ENCODE data around the gene PPL. TPM values are rescaled to one million over a fixed set of nuclear protein-coding genes. Genes with fewer than 3 reads are reported as not detected.

The PPL gene
- total and polyA plus RNA-seq, 2 of the 8 experiments (the other 6 are each of a cell fraction or from before 2014, with no cell fraction given) = 11.3 to 29.5 TPM

GRCh38 chr16:4832698-4833343 lies 104.1 kb downstream of the PPL start:
- Histone ChIP-seq H3K27ac (ENCODE audit: low read depth, low read length) (no peak overlapping the region), H3K4ac (replicated peaks; ENCODE audit: insufficient read length, low read depth, low read length) (no peak overlapping the region), H4K20me1 (replicated peaks in 1 of 2; ENCODE audit: control insufficient read depth in 1 of 2, insufficient read depth in 2 of 2, low read length in 2 of 2) (peaks cover 2% of the 10 kb centered on the region in 2 experiments), H2BK120ac (replicated peaks; ENCODE audit: low read depth, low read length) (no peak overlapping the region), H3K56ac (replicated peaks; ENCODE audit: insufficient read length, low read depth, low read length) (no peak overlapping the region), H3K79me1 (ENCODE audit: low read depth, low read length) (peaks cover 4% of the 10 kb centered on the region; the same call in 1 of the 2 replicates), H3K14ac (ENCODE audit: insufficient read length) (no peak overlapping the region), H2BK12ac (ENCODE audit: low read depth, low read length) (no peak overlapping the region), H2BK20ac (ENCODE audit: low read length) (no peak overlapping the region), H4K8ac (ENCODE audit: extremely low read depth, insufficient read depth, low read length) (no peak overlapping the region), H3K18ac (ENCODE audit: extremely low read depth, low read length) (no peak overlapping the region), H2AK5ac (ENCODE audit: low read depth, low read length) (no peak overlapping the region), H3K27me3 (replicated peaks in 1 of 4; ENCODE audit: control insufficient read depth in 3 of 4, extremely low read depth in 1 of 4, insufficient read depth in 3 of 4, low read length in 3 of 4) (no peaks in the 10 kb centered on the region), H3K4me1 (replicated peaks in 1 of 4; ENCODE audit: control insufficient read depth in 3 of 4, insufficient read depth in 4 of 4, low read length in 3 of 4) (no peaks in the 10 kb centered on the region), H4K5ac (ENCODE audit: insufficient read length, low read depth, low read length) (no peak overlapping the region), H3K9me3 (ENCODE audit: insufficient read depth in 2 of 2, low read depth in 1 of 2, low read length in 1 of 2) (no peaks in the 10 kb centered on the region), H4K91ac (replicated peaks; ENCODE audit: insufficient read length, low read length) (no peak overlapping the region), H3K23me2 (ENCODE audit: low read depth, low read length) (no peaks in the 10 kb centered on the region), H2AFZ (ENCODE audit: low read length) (no peak overlapping the region), H3K4me3 (ENCODE audit: extremely low read depth in 1 of 4, insufficient read depth in 2 of 4, low read depth in 3 of 4, low read length in 4 of 4) (no peak overlapping the region), H2BK5ac (ENCODE audit: low read depth, low read length) (no peak overlapping the region), H3K23ac (ENCODE audit: insufficient read length) (no peak overlapping the region), H3K9ac (replicated peaks in 1 of 4; ENCODE audit: extremely low read depth in 1 of 4, low read depth in 3 of 4, low read length in 3 of 4) (no peak overlapping the region), H2BK15ac (ENCODE audit: low read length) (no peak overlapping the region), H3K79me2 (ENCODE audit: control insufficient read depth in 1 of 2, insufficient read depth in 2 of 2, low read length in 2 of 2) (0 out of 4 replicates have a peak, but pooled peaks cover 0 to 4% of the 10 kb centered on the region in 2 experiments), H3K4me2 (ENCODE audit: insufficient read depth in 1 of 2, low read depth in 2 of 2, low read length in 2 of 2) (no peak overlapping the region), H3K36me3 (ENCODE audit: control insufficient read depth in 2 of 4, insufficient read depth in 4 of 4, low read length in 3 of 4) (peaks cover 23 to 70% (median 43%) of the 10 kb centered on the region in 4 experiments)
- CTCF ChIA-PET (ENCODE audit: partially characterized antibody) = interaction anchor here (0.7 kb wide), 1 partner anchor 10 kb away, joined by 4 read pairs; no protein-coding TSS in a partner anchor
- DNase-seq (ENCODE audit: low read depth in 1 of 2, low spot score in 2 of 2) = no peak
- WGBS, 2 experiments (ENCODE audit: extremely low coverage in 1 of 2, insufficient coverage in 1 of 2, insufficient read length in 1 of 2, insufficient replicate concordance in 2 of 2, low coverage in 1 of 2, low lambda C conversion rate in 2 of 2, missing lambda C conversion rate in 1 of 2) = 88% methylated on average over 6 of the region's 6 CpGs; no CpG with 5 or more reads in 1 of the 2 experiments
- POLR2A ChIA-PET (ENCODE audit: partially characterized antibody) = no interaction called here
- no peak for FAIRE-seq
- TF ChIP-seq MAFK (IDR thresholded peaks at IDR 0.05; ENCODE audit: low read depth, low read length) (no peak), KDM1A (IDR thresholded peaks at IDR 0.05; ENCODE audit: borderline replicate concordance, low read length) (no peak), TAF1 (IDR thresholded peaks at IDR 0.05; ENCODE audit: low read depth, low read length) (no peak), CBX5 (IDR thresholded peaks at IDR 0.05; ENCODE audit: low read depth, low read length) (no peak), SIRT6 (IDR thresholded peaks at IDR 0.05; ENCODE audit: low read length) (no peak), FOSL1 (IDR thresholded peaks at IDR 0.05; ENCODE audit: insufficient read depth, low read depth, low read length) (no peak), ZNF274 (IDR thresholded peaks at IDR 0.05; ENCODE audit: borderline replicate concordance, extremely low read depth, low read length) (no peak), BRCA1 (IDR thresholded peaks at IDR 0.05; ENCODE audit: low read depth, low read length) (no peak), BCL11A (IDR thresholded peaks at IDR 0.05; ENCODE audit: low read depth in 2 of 2, low read length in 2 of 2) (no peak), SRF (IDR thresholded peaks at IDR 0.05; ENCODE audit: low read depth, low read length) (no peak), ATF2 (IDR thresholded peaks at IDR 0.05; ENCODE audit: low read length) (no peak), HDAC2 (IDR thresholded peaks at IDR 0.05; ENCODE audit: borderline replicate concordance in 1 of 2, low read depth in 2 of 2, low read length in 2 of 2) (no peak)

All from H1 (cell line).